Measurements from ENCODE around the gene C9.
"Not testable (repeated sequence)": the region's sequence is repeated elsewhere in the genome, so short reads cannot be mapped to it uniquely, and the experiment has no call there.

C9 gene

DNA sequence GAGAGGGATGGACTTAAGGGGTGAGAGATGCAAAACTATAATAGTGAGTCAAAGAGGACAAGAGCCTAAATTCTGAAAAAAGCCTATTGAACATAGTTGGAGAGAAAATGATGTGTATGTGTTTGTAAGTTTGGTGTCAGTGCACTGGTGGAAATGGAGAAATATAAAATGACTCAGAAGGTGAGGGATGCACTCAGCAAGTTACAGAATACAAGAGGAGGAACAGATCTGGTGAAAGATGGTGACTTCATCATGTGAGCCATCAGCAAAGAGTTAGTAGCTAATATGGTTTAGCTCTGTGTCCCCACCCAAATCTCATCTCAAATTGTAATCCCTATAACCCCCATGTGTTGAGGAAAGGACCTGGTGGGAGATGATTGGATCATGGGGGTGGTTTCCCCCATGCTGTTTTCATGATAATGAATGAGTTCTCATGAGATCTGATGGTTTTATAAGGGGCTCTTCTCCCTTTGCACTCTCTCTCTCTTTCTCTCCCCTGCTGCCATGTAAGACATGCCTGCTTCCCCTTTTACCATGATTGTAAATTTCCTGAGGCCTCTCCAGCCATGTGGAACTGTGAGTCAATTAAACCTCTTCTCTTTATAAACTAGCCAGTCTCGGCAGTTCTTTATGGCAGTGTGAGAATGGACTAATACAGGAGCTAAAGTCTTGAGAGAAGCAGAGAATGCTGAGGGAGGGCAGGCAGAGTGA, 114.6 kb downstream of the C9 start:
- Histone ChIP-seq H3K4me1 (ENCODE audit: insufficient read depth, insufficient read length) (no peaks in the 10 kb centered on the region), H3K36me3 (ENCODE audit: insufficient read depth, insufficient read length, low read length) (no peaks in the 10 kb centered on the region), H3K9ac (ENCODE audit: insufficient read length, low read depth) (no peak overlapping the region), H3K4me3 (ENCODE audit: insufficient read length, low read depth) (no peak overlapping the region), H3K27me3 (ENCODE audit: insufficient read depth, insufficient read length) (no peaks in the 10 kb centered on the region), H3K9me3 (ENCODE audit: insufficient read depth, low read length) (no peaks in the 10 kb centered on the region)
- DNase-seq (ENCODE audit: low read depth, low spot score), result no peak
- no peak for TF ChIP-seq ZNF274 (IDR thresholded peaks at IDR 0.05; ENCODE audit: low read depth, low read length)
- TF ChIP-seq YY1 (IDR thresholded peaks at IDR 0.05; ENCODE audit: insufficient read depth, insufficient read length), result no peak
- TF ChIP-seq SUZ12 (IDR thresholded peaks at IDR 0.05; ENCODE audit: extremely low read depth, insufficient read depth, insufficient read length), result no peak

DNA sequence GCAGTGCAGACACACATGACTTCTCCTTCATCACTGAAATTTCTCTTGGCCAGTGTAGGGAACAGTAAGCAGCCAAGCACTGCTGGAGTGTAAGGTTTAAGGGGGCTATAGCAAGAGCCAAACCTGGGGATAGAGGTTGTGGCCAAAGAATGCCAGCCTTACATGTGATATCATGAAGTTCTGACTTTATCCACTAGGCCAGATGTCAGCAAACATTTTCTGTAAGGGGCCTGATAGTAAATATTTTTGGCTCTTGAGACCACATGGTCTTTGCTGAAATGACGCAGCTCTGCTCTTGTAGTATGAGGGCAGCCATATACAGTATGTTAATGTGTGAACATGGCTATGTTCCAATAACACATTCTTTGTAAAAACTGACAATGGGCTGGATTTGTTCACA, 115.2 kb downstream of the C9 start:
- TF ChIP-seq YY1 (IDR thresholded peaks at IDR 0.05; ENCODE audit: insufficient read depth, insufficient read length) (no peak), SUZ12 (IDR thresholded peaks at IDR 0.05; ENCODE audit: extremely low read depth, insufficient read depth, insufficient read length) (no peak), ZNF274 (IDR thresholded peaks at IDR 0.05; ENCODE audit: low read depth, low read length) (no peak)
- no peak overlapping the region for H3K9ac ChIP-seq (ENCODE audit: insufficient read length, low read depth)
- H3K36me3 ChIP-seq (ENCODE audit: insufficient read depth, insufficient read length, low read length), result no peaks in the 10 kb centered on the region
- H3K4me1 ChIP-seq (ENCODE audit: insufficient read depth, insufficient read length), result no peaks in the 10 kb centered on the region
- no peak overlapping the region for H3K4me3 ChIP-seq (ENCODE audit: insufficient read length, low read depth)
- no peak for DNase-seq (ENCODE audit: low read depth, low spot score)
- H3K27me3 ChIP-seq (ENCODE audit: insufficient read depth, insufficient read length), result no peaks in the 10 kb centered on the region
- H3K9me3 ChIP-seq (ENCODE audit: insufficient read depth, low read length), result no peaks in the 10 kb centered on the region

GRCh38 chr5:39240750-39241149, 123.5 kb downstream of the C9 start:
- H3K36me3 ChIP-seq (ENCODE audit: insufficient read depth, insufficient read length, low read length), result no peaks in the 10 kb centered on the region

DNA sequence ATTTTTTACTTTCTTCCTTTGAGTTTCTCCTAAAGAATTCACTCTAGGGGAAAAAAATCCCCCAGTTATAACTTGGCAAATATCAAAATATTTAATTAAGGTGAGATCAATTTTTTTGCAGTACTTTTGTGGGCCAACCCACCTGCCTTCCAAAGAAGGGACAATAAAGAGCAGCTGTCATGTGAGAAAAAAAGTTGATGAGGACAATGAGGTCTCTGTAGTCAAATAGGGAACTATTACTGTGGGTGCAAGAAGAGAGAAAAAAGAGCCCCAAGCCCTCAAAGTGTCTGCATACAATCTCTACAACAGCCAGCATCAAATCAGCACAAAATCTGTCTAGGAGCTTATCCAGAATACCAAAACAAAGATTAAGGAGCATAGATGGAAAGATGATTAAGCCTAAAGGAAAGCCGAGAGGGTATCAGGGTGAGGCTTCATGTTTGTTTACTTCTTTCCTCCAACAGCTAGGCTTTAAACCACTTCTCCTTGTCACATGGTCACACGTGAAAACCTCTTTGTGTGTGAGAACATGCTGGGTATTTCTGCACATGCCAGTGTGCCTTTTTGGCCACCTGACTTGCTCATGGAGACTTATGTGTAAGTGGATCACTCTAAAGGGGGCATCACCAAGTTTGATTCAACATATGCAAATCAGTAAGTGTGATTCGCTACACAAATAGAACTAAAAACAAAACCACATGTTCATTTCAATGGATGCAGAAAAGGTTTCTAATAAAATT, 125.8 kb downstream of the C9 start:
- Histone ChIP-seq H3K9me3 (ENCODE audit: insufficient read depth, low read length) (no peaks in the 10 kb centered on the region), H3K9ac (ENCODE audit: insufficient read length, low read depth) (no peak overlapping the region), H3K27me3 (ENCODE audit: insufficient read depth, insufficient read length) (no peaks in the 10 kb centered on the region), H3K4me3 (ENCODE audit: insufficient read length, low read depth) (no peak overlapping the region), H3K36me3 (ENCODE audit: insufficient read depth, insufficient read length, low read length) (no peaks in the 10 kb centered on the region), H3K4me1 (ENCODE audit: insufficient read depth, insufficient read length) (no peaks in the 10 kb centered on the region)
- no peak for TF ChIP-seq SUZ12 (IDR thresholded peaks at IDR 0.05; ENCODE audit: extremely low read depth, insufficient read depth, insufficient read length)
- TF ChIP-seq YY1 (IDR thresholded peaks at IDR 0.05; ENCODE audit: insufficient read depth, insufficient read length), result no peak
- TF ChIP-seq ZNF274 (IDR thresholded peaks at IDR 0.05; ENCODE audit: low read depth, low read length), result no peak
- no peak for DNase-seq (ENCODE audit: low read depth, low spot score)

More at GRCh38 chr5:39240750-39241149, 123.5 kb downstream of the C9 start:
- H3K4me1 ChIP-seq (ENCODE audit: insufficient read depth, insufficient read length), result no peaks in the 10 kb centered on the region
- no peak for DNase-seq (ENCODE audit: low read depth, low spot score)
- TF ChIP-seq YY1 (IDR thresholded peaks at IDR 0.05; ENCODE audit: insufficient read depth, insufficient read length) (no peak), SUZ12 (IDR thresholded peaks at IDR 0.05; ENCODE audit: extremely low read depth, insufficient read depth, insufficient read length) (no peak), ZNF274 (IDR thresholded peaks at IDR 0.05; ENCODE audit: low read depth, low read length) (no peak)
- H3K27me3 ChIP-seq (ENCODE audit: insufficient read depth, insufficient read length), result no peaks in the 10 kb centered on the region
- no peak overlapping the region for H3K9ac ChIP-seq (ENCODE audit: insufficient read length, low read depth)
- no peak overlapping the region for H3K4me3 ChIP-seq (ENCODE audit: insufficient read length, low read depth)
- H3K9me3 ChIP-seq (ENCODE audit: insufficient read depth, low read length), result no peaks in the 10 kb centered on the region

GRCh38 chr5:39236718-39237117, 127.6 kb downstream of the C9 start:
- TF ChIP-seq SUZ12 (IDR thresholded peaks at IDR 0.05; ENCODE audit: extremely low read depth, insufficient read depth, insufficient read length) (no peak), ZNF274 (IDR thresholded peaks at IDR 0.05; ENCODE audit: low read depth, low read length) (no peak)
- H3K4me3 ChIP-seq (ENCODE audit: insufficient read length, low read depth), result no peak overlapping the region
- DNase-seq (ENCODE audit: low read depth, low spot score), result no peak
- H3K9ac ChIP-seq (ENCODE audit: insufficient read length, low read depth), result no peak overlapping the region
- no peaks in the 10 kb centered on the region for H3K4me1 ChIP-seq (ENCODE audit: insufficient read depth, insufficient read length)
- no peaks in the 10 kb centered on the region for H3K36me3 ChIP-seq (ENCODE audit: insufficient read depth, insufficient read length, low read length)
- no peaks in the 10 kb centered on the region for H3K9me3 ChIP-seq (ENCODE audit: insufficient read depth, low read length)
- H3K27me3 ChIP-seq (ENCODE audit: insufficient read depth, insufficient read length), result no peaks in the 10 kb centered on the region

DNA sequence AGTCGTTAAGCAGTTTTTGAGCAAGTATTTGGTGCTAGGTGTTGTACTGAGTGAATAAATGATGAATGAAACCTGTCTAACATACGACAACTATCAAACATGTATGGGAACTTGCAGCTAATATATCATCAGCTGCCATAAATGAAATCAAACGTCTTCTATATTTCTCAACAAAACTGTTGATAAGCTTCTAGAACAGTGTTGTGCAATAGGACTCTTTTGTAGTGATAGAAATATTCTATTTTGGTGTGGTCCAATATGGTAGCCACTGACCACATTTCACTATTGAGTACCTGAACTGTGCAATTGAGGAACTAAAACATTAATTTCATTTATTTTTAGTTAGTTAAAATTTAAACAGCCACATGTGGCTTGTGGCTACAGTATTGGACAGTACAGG, 128.6 kb downstream of the C9 start:
- no peaks in the 10 kb centered on the region for H3K9me3 ChIP-seq (ENCODE audit: insufficient read depth, low read length)
- no peaks in the 10 kb centered on the region for H3K27me3 ChIP-seq (ENCODE audit: insufficient read depth, insufficient read length)
- H3K36me3 ChIP-seq (ENCODE audit: insufficient read depth, insufficient read length, low read length), result no peaks in the 10 kb centered on the region
- no peak for DNase-seq (ENCODE audit: low read depth, low spot score)
- no peak overlapping the region for H3K4me3 ChIP-seq (ENCODE audit: insufficient read length, low read depth)
- TF ChIP-seq ZNF274 (IDR thresholded peaks at IDR 0.05; ENCODE audit: low read depth, low read length) (no peak), YY1 (IDR thresholded peaks at IDR 0.05; ENCODE audit: insufficient read depth, insufficient read length) (no peak), SUZ12 (IDR thresholded peaks at IDR 0.05; ENCODE audit: extremely low read depth, insufficient read depth, insufficient read length) (no peak)
- H3K4me1 ChIP-seq (ENCODE audit: insufficient read depth, insufficient read length), result no peaks in the 10 kb centered on the region
- H3K9ac ChIP-seq (ENCODE audit: insufficient read length, low read depth), result no peak overlapping the region

DNA sequence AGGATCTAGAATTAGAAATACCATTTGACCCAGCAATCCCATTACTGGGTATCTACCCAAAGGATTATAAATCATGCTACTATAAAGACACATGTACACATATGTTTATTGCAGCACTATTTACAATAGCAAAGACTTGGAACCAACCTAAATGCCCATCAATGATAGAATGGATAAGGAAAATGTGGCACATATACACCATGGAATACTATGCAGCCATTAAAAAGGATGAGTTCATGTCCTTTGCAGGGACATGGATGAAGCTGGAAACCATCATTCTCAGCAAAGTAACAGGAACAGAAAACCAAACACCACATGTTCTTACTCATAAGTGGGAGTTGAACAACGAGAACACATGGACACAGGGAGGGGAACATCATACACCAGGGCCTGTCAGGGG, 129.8 kb downstream of the C9 start:
- not testable (repeated sequence) for H3K27me3 ChIP-seq (ENCODE audit: insufficient read depth, insufficient read length); H3K4me1 ChIP-seq (ENCODE audit: insufficient read depth, insufficient read length); H3K4me3 ChIP-seq (ENCODE audit: insufficient read length, low read depth); H3K9ac ChIP-seq (ENCODE audit: insufficient read length, low read depth); DNase-seq (ENCODE audit: low read depth, low spot score); H3K9me3 ChIP-seq (ENCODE audit: insufficient read depth, low read length); H3K36me3 ChIP-seq (ENCODE audit: insufficient read depth, insufficient read length, low read length)
